ENCODE data around the gene PC.

Gene PC

DNA sequence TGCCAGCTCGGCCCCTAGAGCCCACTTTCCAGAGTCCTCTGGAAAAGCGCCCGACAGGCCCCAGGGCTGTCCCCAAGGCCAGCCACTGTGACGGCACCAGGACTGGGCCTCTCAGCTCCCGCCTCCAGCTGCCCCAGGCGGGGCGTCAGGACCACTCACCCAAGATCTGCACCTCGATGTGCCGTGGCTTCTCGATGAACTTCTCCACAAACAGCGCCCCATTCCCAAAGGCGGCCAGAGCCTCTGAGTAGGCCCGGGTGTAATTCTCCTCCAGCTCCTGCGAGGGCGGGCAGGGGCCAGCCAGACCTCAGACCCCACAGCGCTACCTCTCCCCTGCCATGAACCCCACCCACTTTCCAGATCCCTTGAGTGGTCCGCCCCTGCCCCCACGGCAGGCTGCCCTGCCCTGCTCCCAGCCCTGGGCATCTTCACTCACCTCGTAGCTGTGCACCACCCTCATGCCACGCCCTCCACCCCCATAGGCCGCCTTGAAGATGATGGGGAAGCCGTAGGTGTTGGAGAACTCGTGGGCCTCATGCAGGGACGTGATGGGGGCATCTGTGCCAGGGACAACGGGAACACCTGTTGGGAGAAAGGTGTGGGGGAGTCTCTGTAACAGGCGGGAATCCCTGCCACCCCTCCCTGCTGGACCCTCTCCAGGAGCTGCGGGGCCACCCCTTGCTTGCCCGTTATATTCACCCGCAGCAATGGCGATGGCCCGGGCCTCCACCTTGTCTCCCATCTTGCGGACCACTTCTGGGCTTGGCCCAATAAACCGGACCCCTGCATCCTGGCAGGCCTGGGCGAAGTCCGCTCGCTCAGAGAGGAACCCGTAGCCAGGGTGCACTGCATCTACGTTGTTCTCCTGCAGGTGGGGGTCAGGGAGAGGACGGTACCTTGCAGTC is 87.3 kb downstream of the PC start:
- TF ChIP-seq POLR2A (IDR thresholded peaks at IDR 0.05; ENCODE audit: low read depth, low read length), result no peak
- FAIRE-seq, result no peak

DNA sequence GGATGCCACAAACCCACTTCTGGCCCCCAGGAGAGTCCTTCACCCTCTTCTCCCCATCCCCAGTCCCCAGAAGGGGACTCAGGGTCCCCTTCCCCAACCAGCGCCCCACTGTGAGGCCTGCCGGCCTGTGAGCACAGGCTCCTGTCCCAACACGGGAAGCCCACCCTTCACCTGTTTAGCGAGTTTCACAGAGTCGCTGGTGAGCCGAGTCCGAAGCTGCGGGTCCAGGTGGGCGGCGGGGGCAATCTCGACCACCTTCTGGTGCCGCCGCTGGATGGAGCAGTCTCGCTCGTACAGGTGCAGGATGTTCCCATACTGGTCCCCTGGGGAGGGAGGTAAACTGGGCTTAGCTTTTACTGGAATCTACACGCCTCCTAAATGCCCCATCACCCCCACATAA is 88.1 kb downstream of the PC start:
- FAIRE-seq (no peak), DNase-seq (ENCODE audit: insufficient read length, low spot score) (no peak)
- TF ChIP-seq POLR2A (IDR thresholded peaks at IDR 0.05; ENCODE audit: low read depth, low read length), result no peak

More for the DNA sequence above, 87.3 kb downstream of the PC start:
- DNase-seq (ENCODE audit: insufficient read length, low spot score), result no peak

DNA sequence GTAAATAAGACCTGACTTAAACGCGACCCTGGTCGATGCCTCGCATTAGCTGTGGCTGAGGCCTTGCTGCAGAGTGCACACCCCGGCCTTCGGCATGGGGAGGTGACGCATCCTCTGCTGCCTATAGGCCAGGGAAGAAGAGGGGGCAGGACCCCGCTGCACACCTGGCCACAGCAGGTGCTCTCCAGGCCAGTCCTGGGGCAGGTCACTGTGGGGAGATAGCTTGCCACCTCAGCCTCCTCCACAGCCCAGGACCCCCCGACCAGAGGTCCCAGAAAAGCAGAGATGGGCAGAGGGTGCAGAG is 88.7 kb downstream of the PC start:
- FAIRE-seq (no peak), DNase-seq (ENCODE audit: insufficient read length, low spot score) (no peak)
- TF ChIP-seq POLR2A (IDR thresholded peaks at IDR 0.05; ENCODE audit: low read depth, low read length), result no peak

GRCh38 chr11:66868726-66869566 is 89.2 kb downstream of the PC start:
- no peak for TF ChIP-seq POLR2A (IDR thresholded peaks at IDR 0.05; ENCODE audit: low read depth, low read length)
- DNase-seq (ENCODE audit: insufficient read length, low spot score) (no peak), FAIRE-seq (no peak)

- no peak for TF ChIP-seq POLR2A (IDR thresholded peaks at IDR 0.05; ENCODE audit: low read depth, low read length)
- DNase-seq (ENCODE audit: insufficient read length, low spot score) (no peak), FAIRE-seq (no peak)
These were observed 90.0 kb downstream of the PC start for GRCh38 chr11:66868082-66868725.

- no peak for DNase-seq (ENCODE audit: insufficient read length, low spot score)
- TF ChIP-seq POLR2A (IDR thresholded peaks at IDR 0.05; ENCODE audit: low read depth, low read length), result no peak
- FAIRE-seq, result no peak
These were observed 90.7 kb downstream of the PC start for GRCh38 chr11:66867425-66868040.

- FAIRE-seq, result no peak
- no peak for DNase-seq (ENCODE audit: insufficient read length, low spot score)
- no peak for TF ChIP-seq POLR2A (IDR thresholded peaks at IDR 0.05; ENCODE audit: low read depth, low read length)
These were observed 91.6 kb downstream of the PC start for GRCh38 chr11:66866511-66866986.

DNA sequence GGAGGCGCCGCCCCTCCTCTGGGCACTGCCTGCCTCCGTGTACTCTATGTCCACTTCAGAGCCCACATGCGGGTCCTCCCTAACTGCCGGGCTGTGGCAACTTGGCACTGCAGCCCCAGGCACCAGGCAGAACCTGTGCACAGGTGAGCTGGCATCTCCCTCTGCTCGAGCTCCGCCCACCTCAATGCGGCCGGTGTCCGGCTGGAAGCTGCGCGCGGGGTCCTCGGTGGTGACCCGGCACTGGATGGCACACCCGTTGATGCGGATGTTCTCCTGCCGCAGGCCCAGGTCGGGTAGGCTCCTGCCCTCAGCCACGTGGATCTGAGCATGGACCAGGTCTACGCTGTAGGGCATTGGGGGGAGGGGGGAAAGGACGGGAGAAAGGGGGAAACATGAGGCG is 92.2 kb downstream of the PC start:
- DNase-seq (ENCODE audit: insufficient read length, low spot score), result no peak
- no peak for FAIRE-seq
- TF ChIP-seq POLR2A (IDR thresholded peaks at IDR 0.05; ENCODE audit: low read depth, low read length), result no peak

DNA sequence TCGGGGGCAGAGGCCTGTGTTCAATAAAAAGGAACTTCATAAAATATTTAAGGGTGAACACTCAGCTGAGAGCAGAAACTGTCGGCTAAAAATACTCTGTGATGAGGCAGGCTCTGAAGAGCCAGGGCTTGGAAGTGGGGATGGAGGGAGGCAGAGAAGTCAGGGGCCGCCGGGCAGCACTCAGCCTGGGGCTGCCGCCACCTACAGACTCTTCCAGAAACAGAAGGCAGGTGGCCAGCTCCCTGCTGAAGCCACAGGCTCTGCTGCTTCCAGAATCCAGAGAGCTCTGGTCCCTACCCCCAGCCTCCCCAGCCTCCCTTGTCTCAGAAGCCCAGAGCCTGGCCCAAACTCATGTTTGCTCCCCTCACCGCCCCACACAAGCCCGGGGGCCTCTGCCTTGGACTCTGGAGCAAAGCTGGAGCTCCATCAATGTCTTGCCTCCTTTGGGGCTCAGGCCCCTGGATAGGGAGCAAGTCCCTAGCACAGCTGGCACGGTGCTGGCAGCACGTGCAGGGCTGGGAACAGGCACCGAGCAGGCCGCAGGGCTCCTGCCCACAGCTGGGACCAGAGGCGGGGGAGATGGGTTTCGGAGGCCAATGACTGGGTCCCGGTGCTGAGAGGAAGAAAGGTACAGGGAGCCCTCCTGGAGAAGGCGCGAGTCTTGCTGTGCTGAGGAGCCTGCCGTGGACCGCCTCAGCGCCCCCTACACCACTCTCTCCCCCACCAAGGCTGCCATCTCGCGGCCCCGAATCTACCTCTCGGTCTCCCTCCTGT is 93.1 kb downstream of the PC start:
- no peak for TF ChIP-seq POLR2A (IDR thresholded peaks at IDR 0.05; ENCODE audit: low read depth, low read length)
- DNase-seq (ENCODE audit: insufficient read length, low spot score) (no peak), FAIRE-seq (no peak)

DNA sequence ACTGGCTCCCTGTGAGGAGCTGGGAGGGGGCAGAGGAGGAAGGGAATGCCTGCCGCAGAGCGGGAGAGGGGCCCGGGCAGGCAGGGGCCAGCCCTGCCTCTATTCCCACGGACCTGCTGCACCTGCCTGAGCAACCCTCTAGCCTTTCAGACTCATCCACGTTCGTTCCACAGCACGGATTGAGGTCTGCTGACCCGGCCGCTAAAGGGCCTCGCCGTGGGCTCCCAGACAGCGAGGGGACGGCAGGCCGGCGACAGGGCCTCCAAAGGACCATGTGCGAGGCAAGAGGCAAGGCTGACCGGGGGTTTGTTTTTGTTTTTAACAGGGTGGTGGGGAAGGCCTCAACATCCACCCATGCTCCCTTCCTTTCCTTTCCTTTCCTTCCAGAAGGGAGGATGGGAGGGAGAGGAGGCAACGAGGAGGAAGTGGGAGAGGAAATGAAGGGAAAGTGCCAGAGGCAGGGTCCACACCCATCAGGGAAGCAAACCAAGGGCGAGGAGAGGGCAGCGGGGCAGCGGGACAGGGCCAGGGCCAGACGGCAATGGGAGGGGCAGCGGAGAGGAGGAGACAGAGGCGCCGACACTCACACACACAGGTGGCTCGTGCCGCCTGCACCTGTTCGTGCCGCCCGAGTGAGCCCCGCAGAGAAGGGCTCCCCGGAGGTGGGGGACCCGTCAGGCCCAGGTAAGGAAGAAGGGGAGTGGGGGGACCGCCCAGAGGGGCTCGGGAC is 93.8 kb downstream of the PC start:
- FAIRE-seq (no peak), DNase-seq (ENCODE audit: insufficient read length, low spot score) (no peak)
- no peak for TF ChIP-seq POLR2A (IDR thresholded peaks at IDR 0.05; ENCODE audit: low read depth, low read length)

DNA sequence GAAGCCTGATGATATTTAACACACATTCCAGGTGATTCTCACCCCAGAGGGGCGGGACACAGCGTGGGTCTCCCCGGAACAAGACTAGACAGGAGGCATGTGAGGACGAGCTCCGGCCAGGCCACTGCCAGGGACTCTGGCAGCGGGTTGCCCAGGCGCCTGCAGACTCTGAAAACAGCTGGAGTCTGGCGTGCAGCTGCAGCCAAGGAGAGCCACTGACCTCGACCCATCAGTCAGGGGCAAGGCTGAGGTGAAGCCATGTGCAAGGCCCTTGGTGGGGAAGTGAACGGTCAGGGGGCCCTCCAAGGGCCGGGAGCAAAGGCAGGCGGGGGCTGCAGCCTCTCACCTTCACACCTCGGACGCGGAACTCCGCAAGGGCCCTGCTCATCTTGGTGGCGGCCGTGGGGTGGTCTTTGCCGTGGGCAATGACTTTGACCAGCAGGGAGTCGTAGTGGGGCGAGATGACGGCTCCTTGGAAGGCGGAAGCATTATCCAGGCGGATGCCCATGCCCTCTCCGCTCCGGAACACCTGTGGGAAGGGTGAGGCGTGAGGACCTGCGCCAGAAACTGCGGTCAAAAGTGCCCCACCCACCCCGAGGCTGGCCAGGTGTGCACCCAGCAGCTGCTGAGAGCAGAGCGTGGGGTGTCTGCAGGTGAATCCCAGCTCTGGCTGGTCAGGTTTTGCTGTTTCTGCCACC is 94.6 kb downstream of the PC start:
- DNase-seq (ENCODE audit: insufficient read length, low spot score), result no peak
- FAIRE-seq, result no peak
- no peak for TF ChIP-seq POLR2A (IDR thresholded peaks at IDR 0.05; ENCODE audit: low read depth, low read length)

GRCh38 chr11:66862559-66863037 is 95.6 kb downstream of the PC start:
- no peak for FAIRE-seq
- no peak for DNase-seq (ENCODE audit: insufficient read length, low spot score)
- no peak for TF ChIP-seq POLR2A (IDR thresholded peaks at IDR 0.05; ENCODE audit: low read depth, low read length)

All from H54 (cell line).